Measurements from ENCODE around the gene SDHC.
"Not testable (repeated sequence)": the region's sequence is repeated elsewhere in the genome, so short reads cannot be mapped to it uniquely, and the experiment has no call there.

SDHC gene

GRCh38 chr1:161311595-161312181 is 2.5 kb upstream of the SDHC start:
- DNase-seq: no peak

- no peak for DNase-seq
These were observed 504 bp upstream of the SDHC start for GRCh38 chr1:161313554-161314200.

- DNase-seq: not testable (repeated sequence)
These were observed 1.9 kb downstream of the SDHC start for GRCh38 chr1:161315841-161316674.

- no peak for DNase-seq
These were observed 9.8 kb downstream of the SDHC start for GRCh38 chr1:161324020-161324419.

- no peak for DNase-seq
These were observed 16.2 kb downstream of the SDHC start for GRCh38 chr1:161330346-161330745.

- no peak for DNase-seq
These were observed 19.0 kb downstream of the SDHC start for GRCh38 chr1:161333166-161333565.

GRCh38 chr1:161335796-161336195 is 21.6 kb downstream of the SDHC start:
- no peak for DNase-seq

GRCh38 chr1:161342177-161342576 is 28.0 kb downstream of the SDHC start:
- no peak for DNase-seq

GRCh38 chr1:161342821-161343220 is 28.6 kb downstream of the SDHC start:
- no peak for DNase-seq

GRCh38 chr1:161350671-161351070 is 36.5 kb downstream of the SDHC start:
- no peak for DNase-seq

GRCh38 chr1:161351482-161351881 is 37.3 kb downstream of the SDHC start:
- DNase-seq: no peak

- no peak for DNase-seq
These were observed 42.9 kb downstream of the SDHC start for GRCh38 chr1:161357073-161357472.

GRCh38 chr1:161359291-161359690 is 45.1 kb downstream of the SDHC start:
- no peak for DNase-seq

- DNase-seq: no peak
These were observed 50.2 kb downstream of the SDHC start for GRCh38 chr1:161364332-161364731.

GRCh38 chr1:161365207-161365606 is 51.0 kb downstream of the SDHC start:
- DNase-seq: no peak

- DNase-seq: no peak
These were observed 53.7 kb downstream of the SDHC start, which contains the start of gene CFAP126 for GRCh38 chr1:161367684-161368400. CFAP126 (minus strand) TSS chr1:161367876; CDS start chr1:161367868, 8 bp downstream.

- no peak for DNase-seq
These were observed 59.3 kb downstream of the SDHC start for GRCh38 chr1:161373442-161373841.

GRCh38 chr1:161374373-161374772 is 60.2 kb downstream of the SDHC start:
- no peak for DNase-seq

GRCh38 chr1:161378014-161378413 is 63.8 kb downstream of the SDHC start:
- DNase-seq: no peak

GRCh38 chr1:161379071-161379470 is 64.9 kb downstream of the SDHC start:
- DNase-seq: no peak

- DNase-seq: no peak
These were observed 67.5 kb downstream of the SDHC start for GRCh38 chr1:161381707-161382106.

- DNase-seq: peak; percentile 5
These were observed 68.2 kb downstream of the SDHC start for GRCh38 chr1:161382214-161383019.

Data from GOT3 (cell line).